IMR-90 (cell line): ENCODE measurements around the gene CHI3L1.

Source experiments
- BHLHE40 ChIP-seq: fragments of 150-350 bp; IDR thresholded peaks from 2 replicates; pipeline ENCODE4 v1.6.1; 2016; ENCODE audit warnings: mild to moderate bottlenecking, low read depth, low read length
- CEBPB ChIP-seq: IDR thresholded peaks from 2 replicates; pipeline ENCODE4 v1.6.1; 2012; ENCODE audit warnings: low read depth, low read length, improper control_type of control experiment
- CHD1 ChIP-seq: IDR thresholded peaks from 2 replicates; pipeline ENCODE4 v1.6.1; 2012; ENCODE audit warnings: low read depth, low read length, improper control_type of control experiment
- CTCF ChIP-seq: conservative IDR thresholded peaks from 2 replicates; pipeline ENCODE4 v1.5.1; 2012; ENCODE audit warnings: mild to moderate bottlenecking, low read depth, low read length, improper control_type of control experiment
- ELK1 ChIP-seq: fragments of 150-350 bp; IDR thresholded peaks from 2 replicates; pipeline ENCODE4 v1.6.1; 2016; ENCODE audit warnings: low read depth, mild to moderate bottlenecking, low read length, moderate library complexity, borderline replicate concordance
- MAFK ChIP-seq: IDR thresholded peaks from 2 replicates; pipeline ENCODE4 v1.6.1; 2012; ENCODE audit warnings: low read depth, low read length, improper control_type of control experiment
- POLR2A ChIP-seq: IDR thresholded peaks from 2 replicates; pipeline ENCODE4 v1.6.1; 2012; ENCODE audit warnings: mild to moderate bottlenecking, low read depth, low read length
- RFX5 ChIP-seq: IDR thresholded peaks from 2 replicates; pipeline ENCODE4 v1.8.0; 2012; ENCODE audit warnings: low read depth, mild to moderate bottlenecking, low read length, moderate library complexity

- TF ChIP-seq CTCF (no peak), POLR2A (no peak), CEBPB (no peak), CHD1 (no peak), BHLHE40 (no peak), RFX5 (no peak), ELK1 (no peak), MAFK (no peak)
Observed at GRCh38 chr1:203167026-203167912, 19.2 kb downstream of the CHI3L1 start.
